SK-N-SH treated with all-trans-retinoic acid at 6 μM for 48 hours (cell line): ENCODE results near the gene YOD1.

Experiments used
- BACH2 ChIP-seq: fragments of 250-450 bp; sonication (Bioruptor Pico); IDR thresholded peaks from 2 replicates; pipeline ENCODE4 v1.9.0; 2021; ENCODE audit warnings: mild to moderate bottlenecking, borderline replicate concordance
- CSDC2 ChIP-seq: fragments of 250-450 bp; sonication (Bioruptor Pico); IDR thresholded peaks from 2 replicates; pipeline ENCODE4 v1.5.0; 2020; ENCODE audit warnings: mild to moderate bottlenecking, moderate library complexity
- ESRRG ChIP-seq: fragments of 250-450 bp; sonication (Bioruptor Pico); IDR thresholded peaks from 2 replicates; pipeline ENCODE4 v1.6.1; 2021; ENCODE audit warnings: mild to moderate bottlenecking
- ISL1 ChIP-seq: fragments of 250-450 bp; sonication (Bioruptor Pico); IDR thresholded peaks from 2 replicates; pipeline ENCODE4 v2.1.2; 2022; ENCODE audit warnings: mild to moderate bottlenecking, moderate library complexity
- PPARA ChIP-seq: fragments of 250-450 bp; sonication (Bioruptor Pico); IDR thresholded peaks from 2 replicates; pipeline ENCODE4 v1.5.0; 2020; ENCODE audit warnings: mild to moderate bottlenecking, borderline replicate concordance
- RARB ChIP-seq: fragments of 250-450 bp; sonication (Bioruptor Pico); IDR thresholded peaks from 2 replicates; pipeline ENCODE4 v1.8.0; 2021; ENCODE audit warnings: mild to moderate bottlenecking, moderate library complexity
- TOX ChIP-seq: fragments of 250-450 bp; sonication (Bioruptor Pico); IDR thresholded peaks from 2 replicates; pipeline ENCODE4 v1.8.0; 2021; ENCODE audit warnings: mild to moderate bottlenecking, moderate library complexity, borderline replicate concordance
- ZFP3 ChIP-seq: fragments of 250-450 bp; sonication (Bioruptor Pico); IDR thresholded peaks from 2 replicates; pipeline ENCODE4 v1.5.0; 2020; ENCODE audit warnings: mild to moderate bottlenecking, moderate library complexity
- ZFP30 ChIP-seq: fragments of 450-650 bp; formaldehyde crosslinking; IDR thresholded peaks from 2 replicates; pipeline ENCODE4 v1.5.0; 2022; ENCODE audit warnings: mild to moderate bottlenecking, moderate library complexity
- ZNF565 ChIP-seq: fragments of 450-650 bp; formaldehyde crosslinking; conservative IDR thresholded peaks from 2 replicates; pipeline ENCODE4 v1.5.0; 2020; ENCODE audit warnings: low read depth, mild to moderate bottlenecking, moderate library complexity
- ZNF8 ChIP-seq: fragments of 450-650 bp; formaldehyde crosslinking; IDR thresholded peaks from 2 replicates; pipeline ENCODE4 v1.5.0; 2020; ENCODE audit warnings: mild to moderate bottlenecking, moderate library complexity
- TF ChIP-seq, protein P1 (sequence below): fragments of 250-450 bp; sonication (Bioruptor Pico); IDR thresholded peaks from 2 replicates; pipeline ENCODE4 v1.5.0; 2020; ENCODE audit warnings: mild to moderate bottlenecking, moderate library complexity
- TF ChIP-seq, protein P2 (sequence below): fragments of 250-450 bp; sonication (Bioruptor Pico); IDR thresholded peaks from 2 replicates; pipeline ENCODE4 v1.5.1; 2020; ENCODE audit warnings: low read depth, mild to moderate bottlenecking, moderate library complexity
- TF ChIP-seq, protein P3 (sequence below): fragments of 250-450 bp; sonication (Bioruptor Pico); IDR thresholded peaks from 2 replicates; pipeline ENCODE4 v1.8.0; 2020; ENCODE audit warnings: mild to moderate bottlenecking, moderate library complexity, borderline replicate concordance

DNA sequence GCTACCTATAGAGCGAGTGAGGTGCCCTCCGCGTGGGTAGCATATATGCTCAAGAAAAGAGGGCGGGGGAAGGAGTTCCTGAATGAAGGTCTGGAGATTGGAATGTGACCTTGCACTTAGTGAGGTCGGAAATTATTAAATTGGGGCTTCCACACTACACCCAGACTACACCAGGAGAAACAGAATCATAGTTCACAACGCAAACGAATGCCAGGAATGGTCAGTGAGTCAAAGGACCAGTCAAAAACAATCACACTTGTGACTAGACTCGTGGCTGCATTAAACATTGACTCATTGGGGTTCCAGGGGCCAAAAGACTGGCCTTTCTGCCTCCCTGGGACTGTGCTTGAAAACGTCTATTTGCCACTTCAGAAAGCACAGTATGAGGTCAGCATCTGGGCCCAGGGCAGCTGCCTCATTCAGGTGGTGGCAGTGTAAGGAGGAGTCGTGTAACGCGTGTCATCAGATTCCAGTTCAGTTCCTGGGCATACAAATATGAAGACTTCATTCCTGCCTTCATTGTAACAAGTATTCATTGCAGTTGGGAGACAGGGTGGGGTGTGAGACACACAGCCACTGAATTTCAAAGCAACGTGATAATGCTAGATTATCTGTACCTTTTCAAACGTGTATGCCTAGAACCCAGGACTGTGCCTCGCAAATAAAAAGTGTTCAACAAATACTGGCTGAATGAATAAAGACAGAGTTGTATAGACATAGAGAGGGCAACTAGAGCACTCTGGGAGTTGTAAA lies at the start of gene YOD1:
- TF ChIP-seq PPARA (CRISPR knock-in tag) (no peak), ZFP30 (CRISPR knock-in tag) (no peak), CSDC2 (CRISPR knock-in tag) (no peak), ESRRG (no peak), ZNF8 (no peak), ZNF565 (CRISPR knock-in tag) (no peak), ISL1 (CRISPR knock-in tag) (no peak), RARB (CRISPR knock-in tag) (no peak), ZFP3 (no peak), TOX (no peak), BACH2 (CRISPR knock-in tag) (no peak)
- TF ChIP-seq, protein P1, sequence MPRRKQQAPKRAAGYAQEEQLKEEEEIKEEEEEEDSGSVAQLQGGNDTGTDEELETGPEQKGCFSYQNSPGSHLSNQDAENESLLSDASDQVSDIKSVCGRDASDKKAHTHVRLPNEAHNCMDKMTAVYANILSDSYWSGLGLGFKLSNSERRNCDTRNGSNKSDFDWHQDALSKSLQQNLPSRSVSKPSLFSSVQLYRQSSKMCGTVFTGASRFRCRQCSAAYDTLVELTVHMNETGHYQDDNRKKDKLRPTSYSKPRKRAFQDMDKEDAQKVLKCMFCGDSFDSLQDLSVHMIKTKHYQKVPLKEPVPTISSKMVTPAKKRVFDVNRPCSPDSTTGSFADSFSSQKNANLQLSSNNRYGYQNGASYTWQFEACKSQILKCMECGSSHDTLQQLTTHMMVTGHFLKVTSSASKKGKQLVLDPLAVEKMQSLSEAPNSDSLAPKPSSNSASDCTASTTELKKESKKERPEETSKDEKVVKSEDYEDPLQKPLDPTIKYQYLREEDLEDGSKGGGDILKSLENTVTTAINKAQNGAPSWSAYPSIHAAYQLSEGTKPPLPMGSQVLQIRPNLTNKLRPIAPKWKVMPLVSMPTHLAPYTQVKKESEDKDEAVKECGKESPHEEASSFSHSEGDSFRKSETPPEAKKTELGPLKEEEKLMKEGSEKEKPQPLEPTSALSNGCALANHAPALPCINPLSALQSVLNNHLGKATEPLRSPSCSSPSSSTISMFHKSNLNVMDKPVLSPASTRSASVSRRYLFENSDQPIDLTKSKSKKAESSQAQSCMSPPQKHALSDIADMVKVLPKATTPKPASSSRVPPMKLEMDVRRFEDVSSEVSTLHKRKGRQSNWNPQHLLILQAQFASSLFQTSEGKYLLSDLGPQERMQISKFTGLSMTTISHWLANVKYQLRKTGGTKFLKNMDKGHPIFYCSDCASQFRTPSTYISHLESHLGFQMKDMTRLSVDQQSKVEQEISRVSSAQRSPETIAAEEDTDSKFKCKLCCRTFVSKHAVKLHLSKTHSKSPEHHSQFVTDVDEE (CRISPR knock-in tag), result no peak
- TF ChIP-seq, protein P2, sequence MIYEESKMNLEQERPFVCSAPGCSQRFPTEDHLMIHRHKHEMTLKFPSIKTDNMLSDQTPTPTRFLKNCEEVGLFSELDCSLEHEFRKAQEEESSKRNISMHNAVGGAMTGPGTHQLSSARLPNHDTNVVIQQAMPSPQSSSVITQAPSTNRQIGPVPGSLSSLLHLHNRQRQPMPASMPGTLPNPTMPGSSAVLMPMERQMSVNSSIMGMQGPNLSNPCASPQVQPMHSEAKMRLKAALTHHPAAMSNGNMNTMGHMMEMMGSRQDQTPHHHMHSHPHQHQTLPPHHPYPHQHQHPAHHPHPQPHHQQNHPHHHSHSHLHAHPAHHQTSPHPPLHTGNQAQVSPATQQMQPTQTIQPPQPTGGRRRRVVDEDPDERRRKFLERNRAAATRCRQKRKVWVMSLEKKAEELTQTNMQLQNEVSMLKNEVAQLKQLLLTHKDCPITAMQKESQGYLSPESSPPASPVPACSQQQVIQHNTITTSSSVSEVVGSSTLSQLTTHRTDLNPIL, result no peak
- TF ChIP-seq, protein P3, sequence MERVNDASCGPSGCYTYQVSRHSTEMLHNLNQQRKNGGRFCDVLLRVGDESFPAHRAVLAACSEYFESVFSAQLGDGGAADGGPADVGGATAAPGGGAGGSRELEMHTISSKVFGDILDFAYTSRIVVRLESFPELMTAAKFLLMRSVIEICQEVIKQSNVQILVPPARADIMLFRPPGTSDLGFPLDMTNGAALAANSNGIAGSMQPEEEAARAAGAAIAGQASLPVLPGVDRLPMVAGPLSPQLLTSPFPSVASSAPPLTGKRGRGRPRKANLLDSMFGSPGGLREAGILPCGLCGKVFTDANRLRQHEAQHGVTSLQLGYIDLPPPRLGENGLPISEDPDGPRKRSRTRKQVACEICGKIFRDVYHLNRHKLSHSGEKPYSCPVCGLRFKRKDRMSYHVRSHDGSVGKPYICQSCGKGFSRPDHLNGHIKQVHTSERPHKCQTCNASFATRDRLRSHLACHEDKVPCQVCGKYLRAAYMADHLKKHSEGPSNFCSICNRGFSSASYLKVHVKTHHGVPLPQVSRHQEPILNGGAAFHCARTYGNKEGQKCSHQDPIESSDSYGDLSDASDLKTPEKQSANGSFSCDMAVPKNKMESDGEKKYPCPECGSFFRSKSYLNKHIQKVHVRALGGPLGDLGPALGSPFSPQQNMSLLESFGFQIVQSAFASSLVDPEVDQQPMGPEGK (CRISPR knock-in tag), result no peak
